ENCODE results near the gene RBM38. TPM values are rescaled to one million over a fixed set of nuclear protein-coding genes. Genes with fewer than 3 reads are reported as not detected.

The RBM38 gene
- total and polyA plus RNA-seq, 2 of the 13 experiments (the other 11 are each of a cell fraction or from before 2014, with no cell fraction given): 24.2 to 34.2 TPM

DNA sequence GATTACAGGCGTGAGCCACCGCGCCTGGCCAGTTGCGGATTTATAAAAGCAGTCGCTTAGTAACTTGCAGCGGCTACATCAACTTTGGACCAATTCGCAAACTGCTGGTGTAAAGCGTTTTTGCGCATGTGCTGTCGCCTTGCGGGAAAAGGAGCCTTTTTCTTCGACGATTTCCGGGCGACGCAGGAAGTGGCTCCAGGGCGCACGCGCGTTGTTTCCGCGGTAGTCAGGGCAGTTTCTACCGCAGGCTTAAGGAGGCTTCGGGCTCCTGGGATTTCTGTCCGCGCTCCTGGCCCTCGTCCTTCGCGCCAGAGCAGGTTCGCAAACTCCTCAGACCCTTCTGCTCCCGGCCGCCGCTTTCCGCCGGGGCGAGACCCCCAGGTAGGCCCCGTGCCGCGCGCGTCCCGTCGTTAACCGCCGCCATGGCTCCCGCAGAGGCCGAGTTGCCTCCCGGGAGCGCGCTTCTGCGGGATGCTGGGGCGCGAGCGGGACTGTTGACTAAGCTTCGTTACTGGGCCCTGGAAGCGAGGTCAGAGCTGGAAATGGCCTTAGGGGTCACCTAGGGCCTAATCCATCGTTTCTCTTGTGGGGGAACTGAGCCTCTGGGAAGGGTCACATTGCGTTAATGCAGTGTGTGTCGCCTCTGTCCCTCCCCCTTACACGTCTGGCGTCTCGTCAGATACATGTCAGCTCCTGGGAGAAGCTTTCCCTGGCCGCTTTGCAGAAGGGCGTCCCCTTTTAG lies 40.0 kb upstream of the RBM38 start, which contains the start of gene RAE1 (continued):
- TF ChIP-seq, protein P1, sequence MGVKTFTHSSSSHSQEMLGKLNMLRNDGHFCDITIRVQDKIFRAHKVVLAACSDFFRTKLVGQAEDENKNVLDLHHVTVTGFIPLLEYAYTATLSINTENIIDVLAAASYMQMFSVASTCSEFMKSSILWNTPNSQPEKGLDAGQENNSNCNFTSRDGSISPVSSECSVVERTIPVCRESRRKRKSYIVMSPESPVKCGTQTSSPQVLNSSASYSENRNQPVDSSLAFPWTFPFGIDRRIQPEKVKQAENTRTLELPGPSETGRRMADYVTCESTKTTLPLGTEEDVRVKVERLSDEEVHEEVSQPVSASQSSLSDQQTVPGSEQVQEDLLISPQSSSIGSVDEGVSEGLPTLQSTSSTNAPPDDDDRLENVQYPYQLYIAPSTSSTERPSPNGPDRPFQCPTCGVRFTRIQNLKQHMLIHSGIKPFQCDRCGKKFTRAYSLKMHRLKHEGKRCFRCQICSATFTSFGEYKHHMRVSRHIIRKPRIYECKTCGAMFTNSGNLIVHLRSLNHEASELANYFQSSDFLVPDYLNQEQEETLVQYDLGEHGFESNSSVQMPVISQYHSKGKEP (CRISPR knock-in tag; IDR thresholded peaks at IDR 0.05): peak; percentile 76; the same call in 1 of the 2 replicates
- TF ChIP-seq THAP11 (CRISPR knock-in tag; IDR thresholded peaks at IDR 0.05): peak; percentile 91
- TF ChIP-seq HOXA9 (CRISPR knock-in tag; IDR thresholded peaks at IDR 0.05; ENCODE audit: borderline replicate concordance): 0 out of 2 replicates have a peak, but pooled peaks have one; percentile 85
- no peak for TF ChIP-seq TBL1XR1 (IDR thresholded peaks at IDR 0.05; ENCODE audit: borderline replicate concordance, low read length, partially characterized antibody)
- no peak for TF ChIP-seq NPAS2 (CRISPR knock-in tag; IDR thresholded peaks at IDR 0.05; ENCODE audit: borderline replicate concordance)
- TF ChIP-seq, protein P2, sequence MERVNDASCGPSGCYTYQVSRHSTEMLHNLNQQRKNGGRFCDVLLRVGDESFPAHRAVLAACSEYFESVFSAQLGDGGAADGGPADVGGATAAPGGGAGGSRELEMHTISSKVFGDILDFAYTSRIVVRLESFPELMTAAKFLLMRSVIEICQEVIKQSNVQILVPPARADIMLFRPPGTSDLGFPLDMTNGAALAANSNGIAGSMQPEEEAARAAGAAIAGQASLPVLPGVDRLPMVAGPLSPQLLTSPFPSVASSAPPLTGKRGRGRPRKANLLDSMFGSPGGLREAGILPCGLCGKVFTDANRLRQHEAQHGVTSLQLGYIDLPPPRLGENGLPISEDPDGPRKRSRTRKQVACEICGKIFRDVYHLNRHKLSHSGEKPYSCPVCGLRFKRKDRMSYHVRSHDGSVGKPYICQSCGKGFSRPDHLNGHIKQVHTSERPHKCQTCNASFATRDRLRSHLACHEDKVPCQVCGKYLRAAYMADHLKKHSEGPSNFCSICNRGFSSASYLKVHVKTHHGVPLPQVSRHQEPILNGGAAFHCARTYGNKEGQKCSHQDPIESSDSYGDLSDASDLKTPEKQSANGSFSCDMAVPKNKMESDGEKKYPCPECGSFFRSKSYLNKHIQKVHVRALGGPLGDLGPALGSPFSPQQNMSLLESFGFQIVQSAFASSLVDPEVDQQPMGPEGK (CRISPR knock-in tag; IDR thresholded peaks at IDR 0.05): peak; percentile 21; the same call in 1 of the 2 replicates
- TF ChIP-seq CHD2 (IDR thresholded peaks at IDR 0.05; ENCODE audit: low read depth, low read length): no peak
- TF ChIP-seq SUZ12 (IDR thresholded peaks at IDR 0.05; ENCODE audit: low read depth, low read length): no peak
- no peak for TF ChIP-seq ZNF75D (CRISPR knock-in tag; IDR thresholded peaks at IDR 0.05; ENCODE audit: borderline replicate concordance)
- no peak; the same call in 1 of the 2 replicates for TF ChIP-seq ZNF564 (CRISPR knock-in tag; IDR thresholded peaks at IDR 0.05)
- peak; percentile 90; the same call in 1 of the 2 replicates for TF ChIP-seq ZNF337 (CRISPR knock-in tag; IDR thresholded peaks at IDR 0.05; ENCODE audit: borderline replicate concordance, low read depth)
- TF ChIP-seq, protein P3, sequence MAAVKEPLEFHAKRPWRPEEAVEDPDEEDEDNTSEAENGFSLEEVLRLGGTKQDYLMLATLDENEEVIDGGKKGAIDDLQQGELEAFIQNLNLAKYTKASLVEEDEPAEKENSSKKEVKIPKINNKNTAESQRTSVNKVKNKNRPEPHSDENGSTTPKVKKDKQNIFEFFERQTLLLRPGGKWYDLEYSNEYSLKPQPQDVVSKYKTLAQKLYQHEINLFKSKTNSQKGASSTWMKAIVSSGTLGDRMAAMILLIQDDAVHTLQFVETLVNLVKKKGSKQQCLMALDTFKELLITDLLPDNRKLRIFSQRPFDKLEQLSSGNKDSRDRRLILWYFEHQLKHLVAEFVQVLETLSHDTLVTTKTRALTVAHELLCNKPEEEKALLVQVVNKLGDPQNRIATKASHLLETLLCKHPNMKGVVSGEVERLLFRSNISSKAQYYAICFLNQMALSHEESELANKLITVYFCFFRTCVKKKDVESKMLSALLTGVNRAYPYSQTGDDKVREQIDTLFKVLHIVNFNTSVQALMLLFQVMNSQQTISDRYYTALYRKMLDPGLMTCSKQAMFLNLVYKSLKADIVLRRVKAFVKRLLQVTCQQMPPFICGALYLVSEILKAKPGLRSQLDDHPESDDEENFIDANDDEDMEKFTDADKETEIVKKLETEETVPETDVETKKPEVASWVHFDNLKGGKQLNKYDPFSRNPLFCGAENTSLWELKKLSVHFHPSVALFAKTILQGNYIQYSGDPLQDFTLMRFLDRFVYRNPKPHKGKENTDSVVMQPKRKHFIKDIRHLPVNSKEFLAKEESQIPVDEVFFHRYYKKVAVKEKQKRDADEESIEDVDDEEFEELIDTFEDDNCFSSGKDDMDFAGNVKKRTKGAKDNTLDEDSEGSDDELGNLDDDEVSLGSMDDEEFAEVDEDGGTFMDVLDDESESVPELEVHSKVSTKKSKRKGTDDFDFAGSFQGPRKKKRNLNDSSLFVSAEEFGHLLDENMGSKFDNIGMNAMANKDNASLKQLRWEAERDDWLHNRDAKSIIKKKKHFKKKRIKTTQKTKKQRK (IDR thresholded peaks at IDR 0.05; ENCODE audit: low read length): no peak
- peak; percentile 98 for TF ChIP-seq GATAD1 (CRISPR knock-in tag; IDR thresholded peaks at IDR 0.05)
- TF ChIP-seq, protein P4, sequence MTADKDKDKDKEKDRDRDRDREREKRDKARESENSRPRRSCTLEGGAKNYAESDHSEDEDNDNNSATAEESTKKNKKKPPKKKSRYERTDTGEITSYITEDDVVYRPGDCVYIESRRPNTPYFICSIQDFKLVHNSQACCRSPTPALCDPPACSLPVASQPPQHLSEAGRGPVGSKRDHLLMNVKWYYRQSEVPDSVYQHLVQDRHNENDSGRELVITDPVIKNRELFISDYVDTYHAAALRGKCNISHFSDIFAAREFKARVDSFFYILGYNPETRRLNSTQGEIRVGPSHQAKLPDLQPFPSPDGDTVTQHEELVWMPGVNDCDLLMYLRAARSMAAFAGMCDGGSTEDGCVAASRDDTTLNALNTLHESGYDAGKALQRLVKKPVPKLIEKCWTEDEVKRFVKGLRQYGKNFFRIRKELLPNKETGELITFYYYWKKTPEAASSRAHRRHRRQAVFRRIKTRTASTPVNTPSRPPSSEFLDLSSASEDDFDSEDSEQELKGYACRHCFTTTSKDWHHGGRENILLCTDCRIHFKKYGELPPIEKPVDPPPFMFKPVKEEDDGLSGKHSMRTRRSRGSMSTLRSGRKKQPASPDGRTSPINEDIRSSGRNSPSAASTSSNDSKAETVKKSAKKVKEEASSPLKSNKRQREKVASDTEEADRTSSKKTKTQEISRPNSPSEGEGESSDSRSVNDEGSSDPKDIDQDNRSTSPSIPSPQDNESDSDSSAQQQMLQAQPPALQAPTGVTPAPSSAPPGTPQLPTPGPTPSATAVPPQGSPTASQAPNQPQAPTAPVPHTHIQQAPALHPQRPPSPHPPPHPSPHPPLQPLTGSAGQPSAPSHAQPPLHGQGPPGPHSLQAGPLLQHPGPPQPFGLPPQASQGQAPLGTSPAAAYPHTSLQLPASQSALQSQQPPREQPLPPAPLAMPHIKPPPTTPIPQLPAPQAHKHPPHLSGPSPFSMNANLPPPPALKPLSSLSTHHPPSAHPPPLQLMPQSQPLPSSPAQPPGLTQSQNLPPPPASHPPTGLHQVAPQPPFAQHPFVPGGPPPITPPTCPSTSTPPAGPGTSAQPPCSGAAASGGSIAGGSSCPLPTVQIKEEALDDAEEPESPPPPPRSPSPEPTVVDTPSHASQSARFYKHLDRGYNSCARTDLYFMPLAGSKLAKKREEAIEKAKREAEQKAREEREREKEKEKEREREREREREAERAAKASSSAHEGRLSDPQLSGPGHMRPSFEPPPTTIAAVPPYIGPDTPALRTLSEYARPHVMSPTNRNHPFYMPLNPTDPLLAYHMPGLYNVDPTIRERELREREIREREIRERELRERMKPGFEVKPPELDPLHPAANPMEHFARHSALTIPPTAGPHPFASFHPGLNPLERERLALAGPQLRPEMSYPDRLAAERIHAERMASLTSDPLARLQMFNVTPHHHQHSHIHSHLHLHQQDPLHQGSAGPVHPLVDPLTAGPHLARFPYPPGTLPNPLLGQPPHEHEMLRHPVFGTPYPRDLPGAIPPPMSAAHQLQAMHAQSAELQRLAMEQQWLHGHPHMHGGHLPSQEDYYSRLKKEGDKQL (CRISPR knock-in tag; IDR thresholded peaks at IDR 0.05; ENCODE audit: low read depth): no peak
- TF ChIP-seq ZNF205 (CRISPR knock-in tag; IDR thresholded peaks at IDR 0.05): no peak; the same call in 1 of the 2 replicates
- TF ChIP-seq ZBTB8A (CRISPR knock-in tag; IDR thresholded peaks at IDR 0.05; ENCODE audit: borderline replicate concordance, low read depth): peak; percentile 94; the same call in 1 of the 2 replicates
